Glutamatergic neuron (in vitro differentiated cells): Measurements from ENCODE around the gene FAAP24. TPM values are rescaled to one million over a fixed set of nuclear protein-coding genes. Genes with fewer than 3 reads are reported as not detected.
"Not testable (repeated sequence)": the region's sequence is repeated elsewhere in the genome, so short reads cannot be mapped to it uniquely, and the experiment has no call there.

Experiments used
- DNase-seq: peaks from one replicate; pipeline ENCODE4 v3.0.0; 2022
- H3K27ac Mint-ChIP-seq: one replicate; pipeline ENCODE4 v1.8.0; 2020; ENCODE audit warnings: mild to moderate bottlenecking, mixed read lengths, inconsistent platforms; ENCODE audit not compliant: unreplicated experiment
- H3K27me3 Mint-ChIP-seq: one replicate; pipeline ENCODE4 v1.8.0; 2020; ENCODE audit warnings: mild to moderate bottlenecking, moderate library complexity, mixed read lengths, inconsistent platforms; ENCODE audit not compliant: unreplicated experiment
- H3K36me3 Mint-ChIP-seq: one replicate; pipeline ENCODE4 v1.8.0; 2020; ENCODE audit warnings: mild to moderate bottlenecking, mixed read lengths, inconsistent platforms; ENCODE audit not compliant: unreplicated experiment
- H3K4me1 Mint-ChIP-seq: one replicate; pipeline ENCODE4 v1.8.0; 2020; ENCODE audit warnings: mild to moderate bottlenecking, low read depth, mixed read lengths, inconsistent platforms; ENCODE audit not compliant: unreplicated experiment
- H3K4me3 Mint-ChIP-seq: one replicate; pipeline ENCODE4 v1.8.0; 2020; ENCODE audit warnings: mild to moderate bottlenecking, mixed read lengths, inconsistent platforms; ENCODE audit not compliant: unreplicated experiment
- H3K9me3 Mint-ChIP-seq: one replicate; pipeline ENCODE4 v1.8.0; 2020; ENCODE audit warnings: mild to moderate bottlenecking, moderate library complexity, mixed read lengths, inconsistent platforms; ENCODE audit not compliant: unreplicated experiment
- CTCF ChIP-seq: fragments of 200-600 bp; sonication (generic); IDR thresholded peaks from one replicate; pipeline ENCODE4 v1.5.0; 2021; ENCODE audit not compliant: partially characterized antibody, unreplicated experiment
- total RNA-seq: library from RNA; stranded (reverse); fragmentation: NEBNext Ultra II Directional; extraction: Animal tissue kit (Norgen Biotek cat#: 25700); gene quantifications from one replicate; pipeline ENCODE4 v1.2.1, GENCODE V29; 2021; ENCODE audit not compliant: unreplicated experiment

Gene FAAP24
- total RNA-seq, 1 donor from 2014 or later, result 1.4 TPM

DNA sequence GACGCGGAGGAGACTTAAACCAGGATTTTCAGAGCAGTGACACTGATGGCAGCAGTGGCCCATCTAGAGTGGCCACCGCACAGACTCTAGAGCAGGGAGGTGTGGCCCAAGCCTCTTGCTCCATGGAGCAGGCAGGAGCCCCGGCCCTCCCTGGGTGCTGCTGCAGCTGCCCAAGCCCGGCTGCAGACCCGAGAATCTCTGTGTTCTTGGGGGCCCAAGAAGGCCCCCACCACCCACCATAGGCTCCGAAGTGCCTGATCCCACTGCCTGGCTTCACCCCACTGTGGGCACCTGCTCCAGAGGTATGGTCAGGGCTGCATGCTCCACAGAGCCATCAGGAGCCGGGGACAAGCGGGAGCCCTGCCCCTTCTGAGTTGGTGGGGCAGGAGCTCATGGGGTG is 36.4 kb upstream of the FAAP24 start:
- H3K9me3 Mint-ChIP-seq, result no peaks in the 10 kb centered on the region
- DNase-seq, result no peak
- H3K4me3 Mint-ChIP-seq, result no peak overlapping the region
- no peaks in the 10 kb centered on the region for H3K27me3 Mint-ChIP-seq
- H3K36me3 Mint-ChIP-seq, result peaks cover 23% of the 10 kb centered on the region
- no peaks in the 10 kb centered on the region for H3K4me1 Mint-ChIP-seq
- H3K27ac Mint-ChIP-seq, result no peak overlapping the region
- TF ChIP-seq CTCF, result no peak

DNA sequence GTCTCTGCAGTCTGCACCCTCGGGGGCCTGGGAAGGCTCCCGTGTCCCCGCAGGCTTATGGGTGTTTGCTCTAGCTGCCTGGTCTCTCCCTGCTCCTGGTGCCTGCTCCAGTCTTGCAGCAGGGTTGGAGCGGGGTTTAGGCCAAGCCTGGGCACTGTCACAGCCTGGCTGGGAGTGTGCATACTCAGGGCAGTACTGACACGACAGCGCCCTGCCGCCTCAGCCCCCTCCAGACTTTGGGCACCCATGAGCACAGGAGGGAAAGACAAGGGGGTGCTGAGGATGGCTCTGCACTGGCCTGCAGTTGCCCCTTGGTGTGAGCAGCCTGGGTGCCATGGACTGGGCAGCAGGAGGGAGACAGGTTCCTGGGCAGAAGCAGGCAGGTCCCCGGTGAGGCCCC is 36.0 kb upstream of the FAAP24 start:
- no peak for TF ChIP-seq CTCF
- Mint-ChIP-seq H3K9me3 (no peaks in the 10 kb centered on the region), H3K27ac (no peak overlapping the region), H3K4me1 (no peaks in the 10 kb centered on the region), H3K4me3 (no peak overlapping the region), H3K36me3 (peaks cover 23% of the 10 kb centered on the region), H3K27me3 (no peaks in the 10 kb centered on the region)
- DNase-seq, result no peak

- H3K4me1 Mint-ChIP-seq, H3K27me3 Mint-ChIP-seq, H3K27ac Mint-ChIP-seq, H3K4me3 Mint-ChIP-seq, DNase-seq, H3K9me3 Mint-ChIP-seq: not testable (repeated sequence)
- H3K36me3 Mint-ChIP-seq, result peaks cover 11% of the 10 kb centered on the region
Observed at GRCh38 chr19:32941273-32941672, 30.8 kb upstream of the FAAP24 start.

DNA sequence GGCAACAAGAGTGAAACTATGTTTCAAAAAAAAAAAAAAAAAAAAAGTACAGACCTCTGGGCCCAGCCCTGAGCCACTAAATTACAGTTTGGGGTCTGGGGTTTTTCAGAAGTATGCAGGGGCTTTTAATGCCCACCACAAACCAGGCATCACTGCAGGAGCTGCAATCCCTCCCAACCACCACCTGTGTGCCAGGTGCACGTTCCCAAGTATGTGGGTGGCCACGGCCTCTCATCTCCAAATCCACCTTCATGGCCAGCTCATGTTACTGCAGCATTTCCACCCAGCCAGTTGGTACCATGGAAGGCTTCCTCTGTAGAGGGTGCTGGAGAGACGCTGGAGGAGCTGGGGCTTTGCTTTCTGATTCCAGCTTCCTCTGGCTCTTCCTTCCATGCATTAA is 26.8 kb upstream of the FAAP24 start:
- TF ChIP-seq CTCF, result no peak

DNA sequence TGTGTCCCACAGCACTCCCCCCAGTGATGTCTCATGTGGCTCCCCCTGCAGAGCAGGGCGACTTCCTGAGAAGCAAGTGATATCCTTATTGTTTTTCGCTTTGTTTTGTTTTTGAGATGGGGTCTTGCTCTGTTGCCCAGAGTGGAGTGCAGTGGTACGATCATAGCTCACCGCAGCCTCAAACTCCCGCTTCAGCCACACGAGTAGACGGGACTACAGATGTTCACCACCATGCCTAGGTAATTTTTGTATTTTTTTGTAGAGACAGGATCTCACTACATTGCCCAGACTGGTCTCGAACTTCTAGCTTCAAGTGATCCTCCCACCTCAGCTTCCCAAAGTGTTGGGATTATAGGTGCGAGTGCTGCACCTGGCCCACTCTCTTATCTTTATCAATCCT is 5.3 kb upstream of the FAAP24 start:
- DNase-seq, result no peak
- peaks cover 5% of the 10 kb centered on the region for H3K4me1 Mint-ChIP-seq
- H3K27ac Mint-ChIP-seq, result no peak overlapping the region
- H3K36me3 Mint-ChIP-seq, result peaks cover 6% of the 10 kb centered on the region
- no peak for TF ChIP-seq CTCF
- peaks cover 5% of the 10 kb centered on the region for H3K9me3 Mint-ChIP-seq
- H3K4me3 Mint-ChIP-seq, result no peak overlapping the region
- peaks cover 11% of the 10 kb centered on the region for H3K27me3 Mint-ChIP-seq

More for the DNA sequence above, 26.8 kb upstream of the FAAP24 start:
- H3K27ac Mint-ChIP-seq, result no peak overlapping the region
- peaks cover 5% of the 10 kb centered on the region for H3K36me3 Mint-ChIP-seq
- no peaks in the 10 kb centered on the region for H3K27me3 Mint-ChIP-seq
- H3K4me1 Mint-ChIP-seq, result no peaks in the 10 kb centered on the region
- no peaks in the 10 kb centered on the region for H3K9me3 Mint-ChIP-seq
- H3K4me3 Mint-ChIP-seq, result no peak overlapping the region
- DNase-seq, result no peak

DNA sequence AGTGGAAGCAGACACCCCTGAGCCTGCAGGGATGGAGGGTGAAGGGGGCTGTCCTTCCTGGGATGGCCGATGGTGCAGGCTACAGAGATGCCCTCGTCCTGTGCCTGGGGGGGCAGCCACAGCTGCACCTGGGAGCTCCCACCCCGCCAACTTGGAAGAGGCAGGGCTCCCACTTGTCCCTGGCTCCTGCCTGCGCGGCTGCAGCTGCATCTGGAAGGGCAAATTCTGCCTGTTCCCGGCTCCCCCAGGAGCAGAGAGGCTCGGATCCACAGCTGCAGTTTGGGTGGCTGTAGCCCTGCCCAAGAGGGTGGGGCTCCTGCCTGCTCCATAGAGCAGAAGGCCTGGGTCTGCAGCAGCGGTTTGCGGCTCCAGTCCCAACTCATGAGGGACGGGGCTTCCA is 2.5 kb upstream of the FAAP24 start:
- no peak for DNase-seq
- no peaks in the 10 kb centered on the region for H3K36me3 Mint-ChIP-seq
- no peak overlapping the region for H3K4me3 Mint-ChIP-seq
- H3K9me3 Mint-ChIP-seq, result peaks cover 10% of the 10 kb centered on the region
- H3K27ac Mint-ChIP-seq, result no peak overlapping the region
- H3K27me3 Mint-ChIP-seq, result peaks cover 12% of the 10 kb centered on the region
- TF ChIP-seq CTCF, result no peak
- peaks cover 5% of the 10 kb centered on the region for H3K4me1 Mint-ChIP-seq
